Stimulated activated CD8-positive, alpha-beta memory T cell treated with anti-CD3 and anti-CD28 coated beads, Interleukin-15, amount 100 ng/mL, for 48 hours (primary cell): ENCODE results near the gene GPR35.

ENCODE experiments used
- DNase-seq, 2 donors: peaks; one replicate each; pipeline ENCODE4 v3.0.0-alpha.2; 2020; ENCODE audit warnings: low read depth in 2 of 2

Gene GPR35

GRCh38 chr2:240589375-240589774 lies 35.9 kb upstream of the GPR35 start:
- no peak for DNase-seq

- no peak for DNase-seq
Observed at GRCh38 chr2:240589850-240590525, 35.3 kb upstream of the GPR35 start.

DNA sequence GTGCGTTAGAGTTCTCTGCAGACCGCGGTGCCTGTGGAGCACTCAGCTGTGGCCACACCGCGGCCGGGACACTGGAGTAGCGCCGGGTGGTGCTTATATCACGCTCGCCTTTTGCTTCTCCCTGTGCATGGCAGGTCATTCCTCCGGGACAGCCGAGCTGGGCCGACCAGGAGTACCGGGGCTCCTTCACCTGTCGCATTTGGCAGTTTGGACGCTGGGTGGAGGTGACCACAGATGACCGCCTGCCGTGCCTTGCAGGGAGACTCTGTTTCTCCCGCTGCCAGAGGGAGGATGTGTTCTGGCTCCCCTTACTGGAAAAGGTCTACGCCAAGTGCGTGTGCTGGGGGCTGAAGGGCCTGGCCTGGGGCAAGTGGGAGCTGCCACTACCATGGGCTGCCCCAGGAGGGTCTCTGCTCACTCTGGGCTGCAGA lies 34.6 kb upstream of the GPR35 start:
- DNase-seq: no peak

- DNase-seq: no peak
Observed at GRCh38 chr2:240591226-240591625, 34.1 kb upstream of the GPR35 start.

- no peak for DNase-seq
Observed at GRCh38 chr2:240591784-240592183, 33.5 kb upstream of the GPR35 start.

DNA sequence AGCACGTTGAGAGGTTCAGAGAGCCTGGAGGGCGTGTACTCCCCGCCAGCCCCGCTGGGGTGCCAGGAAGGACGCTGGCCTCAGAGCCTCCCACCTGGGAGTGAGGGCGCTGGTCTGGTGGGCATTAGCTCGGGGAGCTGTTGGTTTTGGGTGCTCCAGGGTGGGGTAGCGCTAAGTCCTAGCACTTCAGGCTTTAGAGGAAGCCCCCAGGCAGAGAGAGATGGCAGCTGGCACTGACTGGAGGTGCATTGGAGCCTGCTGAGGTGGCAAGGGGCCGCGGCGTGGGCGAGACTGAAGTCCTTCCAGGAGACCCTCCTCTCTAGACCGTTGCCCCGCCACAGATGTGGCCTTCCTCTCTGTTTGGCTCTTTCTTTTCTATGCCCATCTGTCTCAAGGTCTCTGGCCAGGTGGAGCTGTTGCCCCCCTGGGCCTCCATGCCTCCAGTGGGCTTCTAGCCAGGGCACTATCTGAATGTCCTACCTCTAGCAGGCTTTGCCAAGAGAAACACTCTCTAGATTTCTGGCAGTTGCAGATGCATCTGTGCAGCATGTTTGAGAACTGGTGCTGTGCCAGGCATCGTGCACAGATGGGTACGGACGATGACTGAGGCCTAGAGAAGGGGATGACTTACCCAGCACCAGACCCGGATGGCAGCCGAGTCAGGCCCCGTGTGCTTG lies 32.1 kb upstream of the GPR35 start:
- no peak for DNase-seq

GRCh38 chr2:240593703-240594451 lies 31.4 kb upstream of the GPR35 start:
- DNase-seq: no peak

- no peak for DNase-seq
Observed at GRCh38 chr2:240594511-240595380, 30.5 kb upstream of the GPR35 start.

- no peak for DNase-seq
Observed at GRCh38 chr2:240595381-240596079, 29.8 kb upstream of the GPR35 start.

DNA sequence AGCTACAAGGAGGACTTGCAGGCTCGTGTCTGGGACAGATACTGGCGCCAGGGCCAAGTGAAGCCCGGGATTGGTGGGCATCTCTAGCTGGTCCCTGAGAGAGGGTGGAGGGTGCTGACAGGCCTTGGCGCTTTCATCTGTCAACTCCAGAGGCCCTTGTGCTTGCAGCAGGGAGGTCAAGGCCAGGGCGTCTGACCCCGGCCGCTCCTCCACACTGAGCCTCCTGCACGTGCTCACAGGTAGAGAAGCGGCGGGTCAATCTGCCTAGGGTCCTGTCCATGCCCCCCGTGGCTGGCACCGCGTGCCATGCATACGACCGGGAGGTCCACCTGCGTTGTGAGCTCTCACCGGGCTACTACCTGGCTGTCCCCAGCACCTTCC lies 29.2 kb upstream of the GPR35 start:
- no peak for DNase-seq

GRCh38 chr2:240596491-240596931 lies 28.8 kb upstream of the GPR35 start:
- DNase-seq: no peak

GRCh38 chr2:240597054-240597418 lies 28.2 kb upstream of the GPR35 start:
- no peak for DNase-seq

DNA sequence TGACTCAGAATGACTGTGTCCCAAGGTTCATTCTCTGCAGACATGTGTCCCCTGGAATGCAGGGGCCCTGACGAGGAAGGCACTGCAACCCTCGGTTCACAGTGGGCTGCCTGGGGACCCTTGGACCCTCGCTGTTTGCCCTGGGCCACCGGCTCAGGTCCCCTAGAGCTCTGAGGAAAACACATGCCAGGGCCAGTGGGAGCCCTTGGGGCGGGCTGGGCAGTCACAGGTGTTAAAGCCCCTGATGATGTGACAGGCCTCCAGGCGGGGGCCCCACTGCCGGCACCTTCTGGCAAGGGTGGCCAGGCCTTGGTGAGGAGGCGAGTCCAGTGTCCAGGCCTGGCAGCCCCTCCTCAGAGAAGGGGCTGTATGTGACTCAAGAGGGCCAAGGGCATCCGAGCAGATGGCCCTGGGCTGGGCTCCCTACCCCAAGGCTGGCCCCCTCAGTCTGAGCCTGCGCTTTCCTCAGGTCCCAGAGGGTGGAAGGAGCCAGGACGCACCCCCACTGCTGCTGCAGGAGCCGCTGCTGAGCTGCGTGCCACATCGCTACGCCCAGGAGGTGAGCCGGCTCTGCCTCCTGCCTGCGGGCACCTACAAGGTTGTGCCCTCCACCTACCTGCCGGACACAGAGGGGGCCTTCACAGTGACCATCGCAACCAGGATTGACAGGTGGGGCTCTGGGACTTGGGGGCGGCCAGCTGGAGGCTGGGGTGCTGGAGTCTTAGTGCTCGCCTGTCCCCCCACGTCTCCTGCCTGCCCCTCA lies 27.7 kb upstream of the GPR35 start:
- DNase-seq: no peak

DNA sequence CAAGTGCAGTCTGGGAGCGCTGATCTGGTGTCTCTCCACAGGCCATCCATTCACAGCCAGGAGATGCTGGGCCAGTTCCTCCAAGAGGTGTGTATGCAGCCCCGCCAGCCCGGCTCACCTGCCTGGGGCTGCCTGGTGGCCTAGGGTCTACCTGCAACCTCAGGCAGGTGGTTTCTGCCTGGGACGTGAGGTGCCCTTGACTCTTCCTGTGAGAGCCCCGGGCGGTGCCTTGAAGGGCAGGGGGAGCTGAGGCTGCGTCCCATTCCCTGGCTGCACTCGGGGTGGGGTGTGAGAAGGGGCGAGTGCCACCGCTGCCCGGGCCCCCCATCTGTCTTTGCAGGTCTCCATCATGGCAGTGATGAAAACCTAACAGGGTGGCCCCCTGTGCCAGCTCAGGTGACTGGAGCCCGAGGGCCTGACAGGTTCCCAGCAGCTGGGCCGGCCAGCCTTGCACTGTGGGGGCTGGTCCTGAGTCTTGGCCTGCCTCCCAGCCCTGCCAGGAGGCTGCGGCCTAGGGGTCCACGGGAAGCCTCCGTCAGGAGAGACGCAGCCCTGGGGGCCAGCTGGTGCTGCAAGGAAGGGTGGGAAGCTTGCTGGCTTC lies 26.9 kb upstream of the GPR35 start:
- no peak for DNase-seq

DNA sequence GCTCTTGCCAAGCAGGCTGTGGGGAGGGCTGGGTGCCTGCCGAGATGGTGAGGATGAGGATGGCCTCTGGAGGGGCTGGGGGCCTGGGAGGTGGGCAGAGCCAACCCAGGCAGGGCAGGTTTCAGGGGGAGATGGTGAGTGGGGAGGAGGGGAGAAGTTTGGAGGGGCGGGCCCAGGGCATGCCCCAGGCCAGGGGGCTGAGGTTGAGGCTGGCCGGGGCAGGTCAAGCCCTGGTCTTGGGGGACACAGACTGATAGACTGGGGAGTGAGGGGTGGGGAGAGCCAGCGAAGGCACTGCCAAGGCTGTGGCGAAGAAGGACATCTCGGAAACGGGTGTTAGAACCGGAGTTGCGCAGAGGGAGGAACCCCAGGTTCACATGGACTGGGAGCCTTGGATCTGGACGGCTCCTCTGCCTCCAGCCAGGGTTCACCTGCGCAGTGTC lies 26.1 kb upstream of the GPR35 start:
- no peak for DNase-seq

DNA sequence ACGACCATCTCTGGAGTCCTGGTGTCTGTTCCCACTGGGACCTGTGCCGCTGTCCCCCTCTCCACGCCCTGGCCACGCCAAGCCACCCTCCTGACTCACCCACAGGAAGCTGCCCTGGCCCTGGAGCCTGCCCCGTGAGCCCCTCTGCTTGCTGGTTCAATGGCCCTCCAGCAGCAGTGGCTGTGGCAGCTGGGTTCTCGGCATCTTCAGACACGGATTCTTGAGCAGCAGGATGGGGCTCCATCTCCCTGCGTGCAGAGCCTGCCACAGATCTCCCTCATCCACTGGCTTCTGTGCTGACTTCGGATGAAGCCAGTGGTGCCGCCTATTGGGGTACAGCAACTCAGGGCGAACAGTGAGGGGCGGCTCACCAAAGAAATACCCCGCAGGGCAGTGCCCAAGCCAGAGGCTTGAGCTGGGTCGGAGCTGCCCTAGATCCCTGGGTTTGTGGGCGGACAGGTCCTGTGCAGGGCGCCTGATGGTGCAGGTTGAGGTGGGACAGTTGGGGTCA lies 24.8 kb upstream of the GPR35 start:
- DNase-seq: no peak

DNA sequence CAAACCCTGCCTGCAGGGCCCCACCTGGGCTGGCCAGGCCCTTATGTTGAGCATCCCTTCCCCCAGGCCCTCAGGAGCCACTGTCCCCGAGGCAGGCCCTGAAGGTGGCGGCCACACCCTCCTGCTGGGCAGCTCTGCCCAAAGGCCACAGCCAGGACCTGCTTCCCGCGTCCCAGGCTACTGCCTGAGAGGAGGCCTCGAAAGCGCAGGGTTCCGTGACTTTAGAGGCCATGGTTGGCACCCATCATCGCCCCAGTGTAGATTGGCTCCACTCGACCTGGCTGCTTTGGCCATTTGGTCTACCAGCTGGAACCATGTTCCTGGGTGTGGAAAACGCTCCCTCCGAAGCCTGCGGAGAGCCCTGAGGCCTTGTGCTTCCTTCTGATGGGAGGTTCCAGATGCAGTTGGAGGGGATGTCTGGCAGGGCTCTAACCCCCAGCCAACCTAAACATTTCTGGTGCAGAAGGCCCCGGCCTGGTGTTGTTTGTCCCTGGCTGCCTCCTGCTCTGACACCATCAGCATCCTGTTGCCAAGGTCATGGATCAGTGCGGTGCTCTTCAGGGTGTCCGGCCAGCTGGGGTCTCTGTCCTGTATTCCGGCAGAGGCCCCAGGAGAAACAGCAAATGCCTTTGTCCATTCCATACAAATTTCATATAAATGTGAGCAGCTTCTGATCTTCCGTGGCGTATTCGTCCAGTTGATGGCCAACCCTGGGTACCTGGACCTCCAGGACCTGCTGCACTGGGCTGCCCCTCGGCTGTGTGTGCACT lies 24.0 kb upstream of the GPR35 start:
- DNase-seq: no peak

DNA sequence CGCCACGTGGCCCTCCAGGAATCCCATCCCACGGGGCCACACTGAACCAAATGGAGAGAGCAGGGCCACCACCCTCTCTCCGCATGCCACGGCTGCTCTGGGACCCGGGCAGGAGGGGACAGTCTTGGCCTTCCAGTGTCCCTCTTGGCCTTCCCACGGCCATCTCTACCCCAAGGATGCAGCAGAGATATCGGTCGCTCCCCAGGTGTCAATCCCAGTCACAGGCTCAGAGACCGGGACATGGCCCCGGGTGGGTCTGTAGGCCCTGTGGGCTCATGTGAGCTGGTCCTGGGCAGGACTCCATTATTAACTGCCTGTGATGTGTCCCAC lies 23.5 kb upstream of the GPR35 start:
- DNase-seq: no peak
